ENCODE data around the gene KRT23.

GRCh38 chr17:40906613-40907012, 30.8 kb downstream of the KRT23 start:
- TF ChIP-seq SUZ12 (IDR thresholded peaks at IDR 0.05; ENCODE audit: extremely low read depth, insufficient read depth, insufficient read length) (no peak), YY1 (IDR thresholded peaks at IDR 0.05; ENCODE audit: insufficient read depth, insufficient read length) (no peak), ZNF274 (IDR thresholded peaks at IDR 0.05; ENCODE audit: low read depth, low read length) (no peak)
